Measurements from ENCODE around the gene SUSD1. TPM values are rescaled to one million over a fixed set of nuclear protein-coding genes. Genes with fewer than 3 reads are reported as not detected.

SUSD1 gene
- total and polyA plus RNA-seq, 2 of the 13 experiments (the other 11 are each of a cell fraction or from before 2014, with no cell fraction given), result 25.9 to 32.3 TPM

GRCh38 chr9:112174965-112175795 is at the start of gene SUSD1 (continued):
- TF ChIP-seq GTF3A (CRISPR knock-in tag; conservative IDR thresholded peaks at IDR 0.05) (no peak), ZNF275 (CRISPR knock-in tag; IDR thresholded peaks at IDR 0.05; ENCODE audit: borderline replicate concordance) (no peak), POGZ (CRISPR knock-in tag; IDR thresholded peaks at IDR 0.05) (no peak), DRAP1 (CRISPR knock-in tag; IDR thresholded peaks at IDR 0.05) (no peak), NFRKB (IDR thresholded peaks at IDR 0.05) (no peak), NKX3-1 (CRISPR knock-in tag; IDR thresholded peaks at IDR 0.05) (no peak), ETV6 (CRISPR knock-in tag; conservative IDR thresholded peaks at IDR 0.05) (no peak), TFDP2 (CRISPR knock-in tag; IDR thresholded peaks at IDR 0.05) (0 out of 2 replicates have a peak, but pooled peaks have one; percentile 25), ZFP36L1 (CRISPR knock-in tag; IDR thresholded peaks at IDR 0.05) (no peak), WIZ (CRISPR knock-in tag; IDR thresholded peaks at IDR 0.05) (no peak), TAF1 (CRISPR knock-in tag; IDR thresholded peaks at IDR 0.05) (peak; percentile 41; the same call in 1 of the 2 replicates), ZFP90 (CRISPR knock-in tag; IDR thresholded peaks at IDR 0.05; ENCODE audit: borderline replicate concordance) (no peak), ZNF276 (CRISPR knock-in tag; IDR thresholded peaks at IDR 0.05; ENCODE audit: low read depth) (0 out of 2 replicates have a peak, but pooled peaks have one; percentile 7), ATF7 (IDR thresholded peaks at IDR 0.05) (no peak), ATF7 (CRISPR knock-in tag; IDR thresholded peaks at IDR 0.05) (no peak), ZNF687 (CRISPR knock-in tag; IDR thresholded peaks at IDR 0.05) (peak; percentile 73), HOXD1 (CRISPR knock-in tag; IDR thresholded peaks at IDR 0.05) (no peak), CSRNP2 (CRISPR knock-in tag; conservative IDR thresholded peaks at IDR 0.05; ENCODE audit: low read depth) (no peak), ZNF235 (CRISPR knock-in tag; IDR thresholded peaks at IDR 0.05; ENCODE audit: borderline replicate concordance) (no peak)

All from HepG2 (cell line).